COLO829 (cell line): ENCODE results near the gene GNG7.
"Not testable (repeated sequence)": the region's sequence is repeated elsewhere in the genome, so short reads cannot be mapped to it uniquely, and the experiment has no call there.

ENCODE experiments used
- DNase-seq: peaks from one replicate; pipeline ENCODE4 v3.0.0; 2012; ENCODE audit warnings: low spot score

The GNG7 gene

DNA sequence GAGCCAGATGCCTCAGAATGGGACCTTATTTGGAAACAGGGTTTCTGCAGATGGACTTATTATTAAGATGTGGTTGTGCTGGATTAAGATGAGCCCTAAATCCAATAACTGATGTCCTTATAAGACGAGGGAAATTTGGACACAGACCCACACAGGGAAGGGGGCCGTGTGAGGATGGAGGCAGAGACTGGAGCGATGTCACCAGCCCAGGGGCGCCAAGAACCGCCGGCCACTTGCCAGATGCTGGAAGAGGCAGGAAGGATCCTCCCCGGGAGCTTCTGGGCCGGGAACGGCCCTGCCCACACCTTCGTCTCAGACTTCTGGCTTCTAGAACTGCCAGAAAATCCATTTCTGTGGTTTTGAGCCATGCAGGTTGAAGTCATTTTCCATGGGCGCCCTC is 26.6 kb downstream of the GNG7 start:
- DNase-seq: no peak

DNA sequence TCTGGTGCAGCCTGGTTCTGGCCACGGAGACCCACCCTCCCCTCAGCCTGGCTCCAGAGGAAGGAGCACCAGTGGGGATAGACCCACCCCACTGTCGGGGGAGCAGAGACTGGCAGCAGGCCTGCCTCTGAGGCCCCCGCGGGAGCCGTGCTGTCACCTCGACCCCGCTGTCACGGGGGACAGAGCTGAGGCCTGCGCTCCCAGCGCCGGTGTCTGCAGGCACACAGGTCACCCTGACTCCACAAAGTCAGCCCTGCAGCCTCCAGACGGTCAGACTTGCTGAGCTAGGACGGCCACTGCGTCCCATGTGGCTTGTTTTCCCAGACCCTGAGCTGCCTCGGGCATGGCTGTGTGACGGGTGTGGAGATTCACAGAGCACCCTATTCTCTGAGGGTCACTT is 32.3 kb downstream of the GNG7 start:
- no peak for DNase-seq

DNA sequence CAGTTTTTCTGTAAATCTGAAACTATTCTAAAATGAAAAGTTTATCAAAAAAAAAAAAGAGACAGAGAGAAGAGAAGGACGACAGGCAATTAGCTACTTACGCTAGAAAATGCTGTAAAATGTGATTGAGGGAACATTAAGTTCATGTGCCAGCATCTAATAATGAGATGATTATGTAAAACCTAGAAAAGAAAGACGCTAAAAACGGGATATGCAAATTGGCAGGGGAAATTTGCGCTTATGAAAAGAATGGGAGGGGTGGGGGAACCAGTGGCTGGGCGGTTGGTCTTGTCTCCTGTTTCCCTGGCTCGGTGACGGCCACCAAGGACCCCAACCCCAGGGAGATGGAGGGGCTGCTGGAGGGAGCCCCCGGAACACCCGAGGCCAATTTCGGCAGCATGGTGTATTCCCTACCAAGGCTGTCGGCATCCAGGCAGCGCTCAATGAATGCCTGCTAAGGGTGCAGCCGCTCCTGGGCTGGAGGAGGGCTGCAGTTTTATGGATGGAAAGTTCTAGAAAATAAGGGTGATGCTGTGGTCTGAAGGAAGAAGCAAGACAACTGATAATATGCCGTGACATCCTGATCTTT is 34.2 kb downstream of the GNG7 start:
- DNase-seq: no peak

DNA sequence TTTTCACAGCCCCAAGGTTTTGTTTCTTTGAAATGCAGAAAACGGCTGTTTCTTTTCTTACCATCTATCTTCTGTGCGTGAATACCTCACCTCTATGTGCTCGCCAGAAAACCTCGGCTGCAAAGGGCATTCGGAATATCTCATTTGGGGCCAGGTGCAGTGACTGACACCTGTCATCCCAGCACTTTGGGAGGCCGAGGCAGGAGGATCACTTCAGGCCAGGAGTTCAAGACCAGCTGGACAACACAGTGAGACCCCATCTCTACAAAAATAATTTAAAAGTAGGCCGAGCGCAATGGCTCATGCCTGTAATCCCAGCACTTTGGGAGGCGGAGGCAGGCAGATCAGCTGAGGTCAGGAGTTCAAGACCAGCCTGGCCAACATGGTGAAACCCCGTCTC is 35.1 kb downstream of the GNG7 start:
- not testable (repeated sequence) for DNase-seq

DNA sequence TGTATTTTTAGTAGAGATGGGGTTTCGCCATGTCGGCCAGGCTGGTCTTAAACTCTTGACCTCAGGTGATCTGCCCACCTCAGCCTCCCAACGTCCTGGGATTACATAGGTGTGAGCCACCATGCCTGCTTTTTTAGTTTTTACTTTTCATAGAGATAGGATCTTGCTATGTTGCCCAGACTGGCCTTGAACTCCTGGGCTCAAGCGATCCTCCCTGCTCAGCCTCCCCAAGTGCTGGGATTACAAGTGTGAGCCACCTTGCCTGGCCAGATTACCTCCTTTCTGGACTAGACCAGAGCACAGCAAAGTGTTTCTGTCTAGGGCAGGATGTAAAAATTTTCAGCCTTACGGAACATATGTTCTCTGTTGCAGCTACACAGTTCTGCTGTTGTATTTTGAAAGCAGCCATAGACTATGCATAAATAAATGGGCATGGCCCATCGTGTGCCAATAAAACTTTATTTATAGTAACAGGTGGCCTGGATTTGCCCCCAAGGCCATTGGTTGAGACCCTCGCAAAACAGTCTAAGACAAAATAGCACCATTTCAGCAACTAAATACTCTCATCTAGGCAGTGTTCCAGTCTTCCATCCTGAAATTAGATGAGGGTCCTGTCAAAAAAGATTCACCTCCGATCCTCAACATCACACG is 36.0 kb downstream of the GNG7 start:
- DNase-seq: no peak

DNA sequence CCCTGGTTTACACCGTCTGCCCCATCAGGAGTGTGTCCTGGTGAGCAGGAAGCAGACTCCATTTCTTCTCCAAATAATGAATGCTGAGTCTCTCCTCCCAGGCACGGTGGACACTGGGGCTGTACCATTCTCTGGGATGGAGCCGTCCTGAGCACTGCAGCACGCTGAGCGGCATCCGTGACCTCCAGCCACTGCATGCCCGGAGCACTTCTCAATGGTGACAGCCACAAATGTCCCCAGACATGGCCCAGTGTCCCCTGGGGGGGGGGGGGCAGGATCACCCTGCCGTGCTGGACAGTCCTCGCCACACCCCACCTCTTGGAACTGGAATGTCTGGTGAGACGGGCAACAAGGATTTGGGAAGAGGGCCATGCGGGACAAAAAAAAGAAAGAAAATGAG is 37.4 kb downstream of the GNG7 start:
- no peak for DNase-seq

DNA sequence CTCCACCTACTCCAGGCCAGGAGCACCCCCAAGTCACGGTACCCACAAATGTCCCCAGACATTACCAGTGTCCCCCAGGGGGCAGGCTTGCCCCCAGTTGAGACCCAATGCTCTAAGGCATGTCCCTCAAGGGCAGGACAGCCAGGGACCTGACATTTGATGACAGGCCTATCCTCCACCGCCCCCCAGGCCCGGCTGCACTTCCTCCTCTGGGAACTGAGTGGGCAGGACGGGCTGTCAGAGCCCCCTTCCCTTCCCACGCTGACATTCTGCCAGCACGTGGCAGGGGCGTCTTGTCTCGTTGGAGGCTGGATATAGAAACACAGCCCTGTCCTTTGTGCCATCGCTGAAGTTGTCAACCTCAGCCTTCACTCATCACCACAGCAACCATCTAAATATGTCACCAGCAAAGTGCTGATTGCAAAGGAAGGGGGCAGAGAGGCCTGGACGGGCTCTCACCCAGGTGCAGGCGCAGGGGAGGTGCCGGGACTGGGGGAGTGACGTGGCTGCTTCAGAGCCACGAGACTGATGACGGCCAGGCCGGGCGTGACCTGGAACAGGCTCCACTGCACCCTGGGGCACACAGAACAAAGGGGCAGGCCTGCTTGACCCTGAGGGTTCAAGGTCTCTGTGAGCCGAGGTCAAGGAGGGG is 38.4 kb downstream of the GNG7 start:
- no peak for DNase-seq

DNA sequence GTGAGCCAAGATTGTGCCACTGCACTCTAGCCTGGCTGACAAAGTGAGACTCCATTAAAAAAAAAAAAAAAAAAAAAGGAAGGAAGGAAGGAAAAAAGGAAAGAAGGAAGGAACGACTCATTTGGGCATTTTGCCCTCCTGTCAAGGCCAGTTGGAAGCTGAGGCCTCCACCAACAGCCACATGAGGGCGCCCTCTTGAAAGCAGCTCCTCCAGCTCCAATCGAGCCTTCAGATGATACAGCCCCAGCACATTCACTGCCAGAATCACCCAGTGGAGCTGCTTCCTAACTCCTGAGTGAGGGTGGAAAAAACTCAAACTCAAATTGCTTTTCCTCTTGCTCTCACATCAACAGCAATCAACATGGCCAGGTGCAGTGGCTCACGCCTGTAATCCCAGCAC is 40.9 kb downstream of the GNG7 start:
- DNase-seq: no peak

DNA sequence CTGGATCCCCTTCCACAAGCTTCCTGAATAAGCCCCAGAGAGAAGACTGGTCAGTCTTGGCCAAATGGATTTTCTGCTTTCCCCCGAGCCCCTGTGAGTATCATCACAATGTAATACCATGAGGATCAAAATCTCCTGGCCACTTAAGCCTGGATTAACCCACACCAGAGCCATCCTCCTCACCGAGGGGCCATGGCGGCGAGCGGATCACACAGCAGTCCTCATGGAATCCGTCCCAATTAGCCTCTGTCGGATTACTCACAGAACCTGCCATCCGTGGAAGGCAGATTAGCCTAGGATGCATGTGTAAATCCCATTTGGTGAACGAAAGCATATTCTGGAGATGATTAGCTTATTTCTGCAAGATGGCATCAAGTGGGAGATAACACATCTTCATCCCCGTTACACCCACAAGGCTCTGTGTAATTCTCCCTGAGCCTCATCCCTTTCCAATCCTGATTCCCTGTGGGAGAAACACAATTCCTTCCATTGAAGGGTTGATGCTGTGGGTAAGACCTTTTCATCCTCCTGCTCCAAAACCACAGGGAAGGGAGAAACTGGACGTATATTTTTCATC is 42.5 kb downstream of the GNG7 start:
- DNase-seq: no peak

DNA sequence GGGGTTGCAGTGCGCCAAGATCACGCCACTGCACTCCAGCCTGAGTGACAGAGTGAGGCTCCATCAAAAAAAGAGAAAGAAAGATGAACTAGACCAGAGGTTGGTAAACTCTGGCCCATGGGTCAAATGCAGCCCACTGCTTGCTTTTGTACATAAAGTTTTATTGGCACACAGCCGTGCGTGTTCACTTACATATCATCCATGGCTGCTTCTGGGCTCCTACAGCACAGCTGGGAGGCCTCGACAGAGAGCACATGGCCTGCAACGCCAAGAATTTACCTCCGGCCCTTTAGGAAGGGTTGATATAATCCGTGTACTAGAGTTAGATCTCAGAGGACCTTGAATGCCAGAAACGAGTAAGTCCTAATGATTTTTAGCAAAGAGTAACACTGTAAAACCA is 46.0 kb downstream of the GNG7 start:
- DNase-seq: no peak

DNA sequence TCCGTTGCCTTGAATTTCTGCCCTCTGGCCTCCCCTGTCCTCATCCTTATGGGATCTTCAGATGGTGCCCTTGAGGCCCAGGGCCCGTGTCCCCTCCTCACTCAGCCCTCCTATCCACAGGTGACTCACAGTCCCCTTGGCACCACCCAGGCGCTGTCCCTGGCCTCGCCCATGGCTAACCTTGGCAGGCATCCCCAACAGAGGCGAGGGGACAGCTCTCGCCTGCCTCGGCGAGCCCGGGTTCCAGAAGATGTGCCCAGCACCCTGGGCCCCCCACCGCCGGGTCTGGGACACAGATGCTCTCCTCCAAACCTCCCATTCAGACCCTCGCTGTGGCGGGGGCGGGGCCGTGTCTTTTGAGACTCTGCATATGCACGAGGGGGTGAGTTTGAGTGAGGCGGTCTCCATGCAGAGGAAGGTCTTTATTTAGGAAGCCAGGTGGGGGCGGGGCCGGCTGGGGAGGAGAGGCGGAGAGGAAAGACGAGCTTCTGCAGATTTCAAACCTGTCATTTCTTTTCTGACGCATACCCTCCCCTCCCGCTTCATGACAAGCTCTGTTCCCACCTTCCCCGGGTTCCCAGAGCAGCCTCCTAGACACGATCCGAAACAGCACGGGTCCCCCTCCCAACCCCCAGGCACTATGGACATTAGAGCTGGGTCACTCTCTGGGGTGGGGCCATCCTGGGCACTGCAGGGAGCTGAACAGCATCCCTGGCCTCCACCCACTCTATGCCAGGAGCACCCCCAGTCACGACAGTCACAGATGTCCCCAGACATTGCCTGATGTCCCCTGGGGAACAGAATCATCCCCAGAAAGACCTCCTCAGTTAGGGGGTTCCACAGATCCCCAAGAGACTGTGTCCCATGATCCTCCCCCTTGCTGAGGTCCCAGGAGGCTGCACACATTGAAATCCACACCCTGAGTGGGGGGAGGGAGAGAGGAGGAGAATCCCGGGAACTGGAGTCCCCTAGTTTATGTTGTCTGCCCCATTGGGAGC is 48.5 kb downstream of the GNG7 start:
- DNase-seq: no peak

DNA sequence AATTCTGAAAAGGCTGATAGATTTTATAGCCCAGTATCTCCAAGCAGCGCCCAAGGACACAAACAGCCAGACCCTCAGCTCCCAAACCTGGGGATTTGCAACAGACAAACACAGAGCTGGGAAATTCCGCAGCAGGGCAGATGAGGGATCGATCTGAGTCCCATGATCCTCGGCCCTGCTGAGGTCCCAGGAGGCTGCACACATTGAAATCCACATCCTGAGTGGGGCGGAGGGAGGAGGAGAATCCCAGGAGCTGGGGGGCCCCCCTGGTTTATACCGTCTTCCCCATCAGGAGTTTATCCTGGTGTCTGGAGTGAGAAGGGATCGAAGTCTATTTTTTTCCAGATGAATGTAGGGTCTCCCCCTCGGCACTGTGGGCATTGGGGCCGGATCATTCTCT is 49.3 kb downstream of the GNG7 start:
- DNase-seq: no peak

DNA sequence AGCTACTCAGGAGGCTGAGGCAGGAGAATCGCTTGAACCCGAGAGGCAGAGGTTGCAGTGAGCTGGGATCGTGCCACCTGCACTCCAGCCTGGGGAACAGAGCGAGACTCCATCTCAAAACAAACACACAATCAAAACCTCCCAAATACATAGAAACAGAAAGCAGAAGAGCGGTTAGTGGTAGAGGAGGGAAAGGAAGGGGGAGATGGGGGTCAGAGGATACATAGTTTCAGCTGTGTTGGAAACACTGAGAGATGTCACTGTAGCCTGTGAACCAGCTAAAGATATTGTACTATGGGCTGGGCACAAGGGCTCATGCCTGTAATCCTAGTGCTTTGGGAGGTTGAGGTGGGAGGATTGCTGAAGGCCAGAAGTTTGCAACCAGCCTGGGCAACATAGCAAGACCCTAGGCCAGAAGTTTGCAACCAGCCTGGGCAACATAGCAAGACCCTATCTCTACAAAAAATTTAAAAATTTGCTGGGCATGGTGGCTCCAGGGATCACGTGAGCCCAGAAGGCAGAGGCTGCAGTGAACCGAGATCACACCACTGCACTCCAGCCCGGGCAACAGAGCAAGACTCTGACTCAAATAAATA is 49.9 kb downstream of the GNG7 start:
- DNase-seq: no peak

DNA sequence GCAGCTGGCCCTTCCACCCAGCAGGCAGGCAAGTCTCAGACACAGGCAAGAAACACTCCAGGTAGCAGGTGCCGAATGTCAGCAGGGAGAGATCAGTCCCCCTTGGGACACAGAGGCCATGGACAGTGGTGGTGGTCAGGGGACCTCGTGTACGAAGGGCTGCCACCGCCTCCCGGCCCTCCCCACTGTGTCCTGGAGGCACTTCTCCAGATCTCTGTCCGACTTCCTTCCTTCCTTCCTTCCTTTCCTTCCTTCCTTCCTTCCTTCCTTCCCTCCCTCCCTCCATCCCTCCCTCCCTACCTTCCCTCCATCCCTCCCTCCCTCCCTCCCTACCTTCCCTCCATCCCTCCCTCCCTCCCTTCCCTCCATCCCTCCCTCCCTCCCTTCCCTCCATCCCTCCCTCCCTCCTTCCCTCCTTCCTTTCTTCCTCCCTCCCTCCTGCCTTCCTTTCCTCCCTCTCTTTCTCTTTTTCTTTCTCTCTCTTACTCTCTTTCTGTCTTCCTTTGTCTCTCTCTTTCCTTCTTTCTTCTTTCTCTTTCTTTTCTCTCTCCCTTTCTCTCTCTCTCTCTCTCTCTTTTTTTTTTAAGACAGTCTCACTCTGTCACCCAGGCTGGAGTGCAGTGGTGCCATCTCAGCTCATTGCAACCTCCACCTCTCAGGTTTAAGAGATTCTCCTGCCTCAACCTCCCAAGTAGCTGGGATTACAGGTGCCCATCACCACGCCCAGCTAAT is 51.3 kb downstream of the GNG7 start:
- not testable (repeated sequence) for DNase-seq

DNA sequence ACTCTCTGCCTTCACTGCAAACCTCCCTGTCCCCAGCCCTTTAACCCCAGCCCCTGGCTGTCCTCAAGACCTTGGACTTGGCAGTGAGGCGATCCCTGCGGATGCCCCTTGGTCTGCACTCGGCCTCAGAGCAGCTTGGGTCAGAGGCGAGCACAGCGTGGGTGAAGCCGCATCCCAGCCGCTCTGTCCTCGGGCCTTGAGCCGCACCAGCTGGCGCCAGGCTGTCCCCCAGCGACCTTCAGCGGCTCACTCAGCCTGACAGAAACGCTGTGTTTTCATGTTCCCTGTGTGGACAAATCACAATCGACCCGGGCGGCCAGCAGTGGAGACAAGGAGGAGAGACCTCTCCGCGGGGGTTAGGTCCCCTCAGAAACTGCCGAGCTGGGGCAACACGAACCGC is 52.0 kb downstream of the GNG7 start:
- no peak for DNase-seq

DNA sequence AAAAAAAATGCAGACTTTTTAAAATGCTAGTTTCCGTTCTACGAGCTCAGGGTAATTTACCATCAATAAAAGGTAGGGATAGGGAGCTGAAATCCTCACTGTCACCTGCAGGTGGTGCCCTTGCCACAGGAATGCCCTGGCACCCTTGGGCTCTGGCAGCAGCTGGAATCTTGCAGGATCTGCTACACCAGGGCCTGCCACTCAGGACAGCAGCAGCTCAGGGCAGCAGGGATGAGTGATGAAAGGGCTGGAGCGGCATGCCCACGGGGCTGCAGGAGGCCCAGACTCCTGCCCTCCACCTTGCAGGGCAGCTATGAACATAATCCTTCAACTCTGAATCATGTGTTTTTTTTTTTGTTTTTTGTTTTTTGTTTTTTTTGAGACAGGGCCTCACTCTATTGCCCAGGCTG is 54.0 kb downstream of the GNG7 start:
- peak; percentile 82 for DNase-seq

DNA sequence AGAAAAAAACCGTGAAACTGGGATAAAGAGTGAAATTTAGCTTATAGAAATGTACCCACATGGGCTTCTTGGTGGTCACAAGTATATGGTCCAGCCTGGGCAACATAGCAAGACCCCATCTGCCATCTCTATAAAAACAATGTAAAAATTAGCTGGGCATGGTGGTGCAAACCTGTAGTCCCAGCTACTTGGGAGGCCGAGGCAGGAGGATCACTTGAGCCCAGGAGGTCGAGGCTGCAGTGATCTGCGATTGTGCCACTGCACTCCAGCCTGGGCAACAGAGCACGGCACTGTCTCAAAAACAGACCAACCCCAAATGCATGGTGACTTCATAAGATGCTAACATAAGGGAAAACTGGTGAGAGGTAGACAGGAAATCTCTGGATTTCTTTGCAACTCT is 54.4 kb downstream of the GNG7 start:
- DNase-seq: no peak

DNA sequence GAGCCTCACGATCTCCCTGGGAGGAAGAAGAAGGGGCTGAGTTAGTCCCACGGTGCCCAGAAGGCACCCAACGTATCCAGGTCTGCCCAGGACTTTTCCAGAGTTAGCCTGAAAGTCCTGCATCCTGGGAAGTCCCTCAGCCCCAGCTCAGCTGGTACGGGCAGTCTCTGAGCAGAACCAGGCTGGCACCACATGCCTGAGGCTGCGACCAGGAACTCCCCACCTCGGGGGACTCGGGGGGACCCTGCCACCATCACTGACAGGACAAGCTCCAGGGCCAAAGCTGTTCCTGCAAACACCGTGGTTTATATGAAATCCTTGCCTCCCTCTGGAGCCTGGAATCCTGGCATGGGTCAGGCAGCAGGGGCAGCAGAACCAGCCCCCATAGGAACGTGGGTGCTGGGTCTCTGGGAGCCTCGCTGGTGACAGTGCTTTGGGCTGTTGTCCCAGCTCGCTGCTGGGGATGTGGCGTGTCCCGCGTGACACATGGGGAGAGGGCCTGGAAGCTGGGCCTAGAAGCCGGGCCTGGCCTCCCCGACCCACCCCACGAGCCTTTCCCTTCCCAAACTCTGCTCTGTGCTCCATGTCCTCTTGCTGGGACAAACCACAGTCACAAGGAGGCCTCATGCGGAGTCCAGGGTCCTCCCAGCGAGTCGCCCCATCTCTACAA is 55.5 kb downstream of the GNG7 start:
- DNase-seq: no peak

DNA sequence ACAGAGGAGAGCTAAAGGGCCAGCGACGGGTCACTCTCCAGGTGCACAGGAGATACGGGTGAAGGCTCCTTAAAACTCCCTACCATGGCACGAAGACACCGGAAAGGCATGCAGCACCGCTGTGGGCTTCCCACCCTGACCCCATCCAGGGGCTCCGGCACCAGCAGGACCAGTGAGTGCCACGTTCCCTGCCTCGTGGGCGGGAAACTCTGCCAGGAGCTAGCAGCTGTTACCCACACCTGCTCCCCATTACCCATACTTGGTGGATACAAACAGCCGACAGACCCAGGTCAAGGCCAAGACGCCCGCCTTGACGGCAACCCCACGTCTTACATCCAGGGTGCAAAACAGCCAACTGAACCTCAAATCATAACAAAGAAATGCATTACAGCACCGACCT is 56.7 kb downstream of the GNG7 start:
- DNase-seq: no peak

DNA sequence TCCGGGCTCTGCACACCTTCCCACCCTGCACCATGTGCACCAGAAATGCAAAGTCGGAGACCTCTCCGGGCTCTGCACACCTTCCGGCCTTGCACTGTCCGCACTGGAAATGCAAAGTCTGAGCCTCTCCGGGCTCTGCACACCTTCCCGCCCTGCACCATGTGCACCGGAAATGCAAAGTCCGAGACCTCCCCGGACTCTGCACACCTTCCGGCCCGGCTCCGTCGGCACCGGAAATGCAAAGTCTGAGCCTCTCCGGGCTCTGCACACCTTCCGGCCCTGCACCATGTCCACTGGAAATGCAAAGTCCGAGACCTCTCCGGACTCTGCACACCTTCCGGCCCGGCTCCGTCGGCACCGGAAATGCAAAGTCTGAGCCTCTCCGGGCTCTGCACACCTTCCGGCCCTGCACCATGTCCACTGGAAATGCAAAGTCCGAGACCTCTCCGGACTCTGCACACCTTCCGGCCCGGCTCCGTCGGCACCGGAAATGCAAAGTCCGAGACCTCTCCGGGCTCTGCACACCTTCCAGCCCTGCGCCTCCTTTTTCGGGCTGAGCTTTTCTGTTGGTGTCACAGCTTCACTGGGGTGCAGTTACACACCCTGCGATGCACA is 59.3 kb downstream of the GNG7 start:
- not testable (repeated sequence) for DNase-seq
